HepG2 (cell line): ENCODE measurements around the gene ANKRD27. TPM values are rescaled to one million over a fixed set of nuclear protein-coding genes. Genes with fewer than 3 reads are reported as not detected.

Source experiments
- GTF2F1 ChIP-seq: fragments of 150-350 bp; IDR thresholded peaks from 2 replicates; pipeline ENCODE4 v1.6.1; 2014; ENCODE audit warnings: low read length
- HDAC2 ChIP-seq: sonication (generic); formaldehyde crosslinking; IDR thresholded peaks from 2 replicates; pipeline ENCODE4 v1.4.0; 2020; ENCODE audit warnings: missing genetic modification reagents
- JUNB ChIP-seq: sonication (generic); formaldehyde crosslinking; IDR thresholded peaks from 2 replicates; pipeline ENCODE4 v1.8.0; 2022; ENCODE audit warnings: missing genetic modification reagents, mild to moderate bottlenecking, borderline replicate concordance
- KLF11 ChIP-seq: IDR thresholded peaks from 2 replicates; pipeline ENCODE4 v1.6.1; 2016; ENCODE audit warnings: missing compliant biosample characterization
- MAFK ChIP-seq, 2 experiments: IDR thresholded peaks in 1 of 2; conservative IDR thresholded peaks in 1 of 2; 2 replicates each; pipeline ENCODE4 v1.6.1; 2011; ENCODE audit warnings: improper control_type of control experiment in 2 of 2, low read length in 2 of 2
- MBD4 ChIP-seq: IDR thresholded peaks from 2 replicates; pipeline ENCODE4 v1.6.1; 2012; ENCODE audit warnings: low read length, inconsistent platforms, borderline replicate concordance
- MLLT10 ChIP-seq: sonication (generic); formaldehyde crosslinking; IDR thresholded peaks from 2 replicates; pipeline ENCODE4 v1.4.0; 2020; ENCODE audit warnings: missing genetic modification reagents
- MTF2 ChIP-seq: sonication (generic); formaldehyde crosslinking; IDR thresholded peaks from 2 replicates; pipeline ENCODE4 v1.5.0; 2020; ENCODE audit warnings: missing genetic modification reagents, borderline replicate concordance
- RFXAP ChIP-seq: sonication (generic); formaldehyde crosslinking; IDR thresholded peaks from 2 replicates; pipeline ENCODE4 v1.4.0; 2020; ENCODE audit warnings: missing genetic modification reagents, borderline replicate concordance
- TEAD3 ChIP-seq: optimal IDR thresholded peaks from 2 replicates; pipeline ENCODE3; 2016; ENCODE audit warnings: borderline replicate concordance
- ZFP36L2 ChIP-seq: sonication (generic); formaldehyde crosslinking; IDR thresholded peaks from 2 replicates; pipeline ENCODE4 v1.4.0; 2020; ENCODE audit warnings: missing genetic modification reagents
- ZNF232 ChIP-seq: sonication (generic); formaldehyde crosslinking; IDR thresholded peaks from 2 replicates; pipeline ENCODE4 v1.4.0; 2020; ENCODE audit warnings: missing genetic modification reagents, borderline replicate concordance
- ZNF678 ChIP-seq: sonication (generic); formaldehyde crosslinking; IDR thresholded peaks from 2 replicates; pipeline ENCODE4 v1.4.0; 2020; ENCODE audit warnings: mild to moderate bottlenecking, missing genetic modification reagents
- ZNF891 ChIP-seq: sonication (generic); formaldehyde crosslinking; IDR thresholded peaks from 2 replicates; pipeline ENCODE4 v1.5.0; 2020; ENCODE audit warnings: mild to moderate bottlenecking, missing genetic modification reagents
- ZSCAN22 ChIP-seq: sonication (generic); formaldehyde crosslinking; IDR thresholded peaks from 2 replicates; pipeline ENCODE4 v1.4.0; 2020; ENCODE audit warnings: mild to moderate bottlenecking, missing genetic modification reagents
- polyA plus RNA-seq, 8 experiments: library from polyadenylated mRNA; depleted of rRNA in 3 of 8; stranded (reverse) in 7 of 8; unstranded in 1 of 8; fragments of >200 nt; fragmentation: Illumina TruSeq in 4 of 8; extraction: Trizol in 4 of 8; gene quantifications; 2 replicates each; pipeline versions ENCODE4 v1.2.1 to v1.2.3, GENCODE V29; 2011 to 2016; ENCODE audit warnings: low read depth in 4 of 8, missing spikeins in 1 of 8, mixed read lengths in 1 of 8; ENCODE audit not compliant: insufficient read depth in 1 of 8
- total RNA-seq, 5 experiments: library from RNA; depleted of rRNA; stranded (reverse); fragments of >200 nt; fragmentation: Illumina TruSeq; extraction: Trizol; gene quantifications; 2 replicates each; pipeline ENCODE4 v1.2.3, GENCODE V29; 2016; ENCODE audit warnings: low read depth in 1 of 5
- TF ChIP-seq, protein P1 (sequence below): sonication (generic); formaldehyde crosslinking; IDR thresholded peaks from 2 replicates; pipeline ENCODE4 v1.5.1; 2020; ENCODE audit warnings: mild to moderate bottlenecking, missing genetic modification reagents, borderline replicate concordance
- TF ChIP-seq, protein P2 (sequence below): sonication (generic); formaldehyde crosslinking; IDR thresholded peaks from 2 replicates; pipeline ENCODE4 v1.4.0; 2020; ENCODE audit warnings: mild to moderate bottlenecking, missing genetic modification reagents
- TF ChIP-seq, protein P3 (sequence below): sonication (generic); formaldehyde crosslinking; IDR thresholded peaks from 2 replicates; pipeline ENCODE4 v1.9.0; 2021; ENCODE audit warnings: missing genetic modification reagents, borderline replicate concordance
- TF ChIP-seq, protein P4 (sequence below): sonication (generic); formaldehyde crosslinking; conservative IDR thresholded peaks from 2 replicates; pipeline ENCODE4 v1.8.1; 2023; ENCODE audit warnings: missing genetic modification reagents
- TF ChIP-seq, protein P5 (sequence below): IDR thresholded peaks from 2 replicates; pipeline ENCODE4 v1.6.1; 2016; ENCODE audit warnings: low read depth, control low read depth

The ANKRD27 gene
- total and polyA plus RNA-seq, 2 of the 13 experiments (the other 11 are each of a cell fraction or from before 2014, with no cell fraction given): 22.2 to 23.7 TPM

DNA sequence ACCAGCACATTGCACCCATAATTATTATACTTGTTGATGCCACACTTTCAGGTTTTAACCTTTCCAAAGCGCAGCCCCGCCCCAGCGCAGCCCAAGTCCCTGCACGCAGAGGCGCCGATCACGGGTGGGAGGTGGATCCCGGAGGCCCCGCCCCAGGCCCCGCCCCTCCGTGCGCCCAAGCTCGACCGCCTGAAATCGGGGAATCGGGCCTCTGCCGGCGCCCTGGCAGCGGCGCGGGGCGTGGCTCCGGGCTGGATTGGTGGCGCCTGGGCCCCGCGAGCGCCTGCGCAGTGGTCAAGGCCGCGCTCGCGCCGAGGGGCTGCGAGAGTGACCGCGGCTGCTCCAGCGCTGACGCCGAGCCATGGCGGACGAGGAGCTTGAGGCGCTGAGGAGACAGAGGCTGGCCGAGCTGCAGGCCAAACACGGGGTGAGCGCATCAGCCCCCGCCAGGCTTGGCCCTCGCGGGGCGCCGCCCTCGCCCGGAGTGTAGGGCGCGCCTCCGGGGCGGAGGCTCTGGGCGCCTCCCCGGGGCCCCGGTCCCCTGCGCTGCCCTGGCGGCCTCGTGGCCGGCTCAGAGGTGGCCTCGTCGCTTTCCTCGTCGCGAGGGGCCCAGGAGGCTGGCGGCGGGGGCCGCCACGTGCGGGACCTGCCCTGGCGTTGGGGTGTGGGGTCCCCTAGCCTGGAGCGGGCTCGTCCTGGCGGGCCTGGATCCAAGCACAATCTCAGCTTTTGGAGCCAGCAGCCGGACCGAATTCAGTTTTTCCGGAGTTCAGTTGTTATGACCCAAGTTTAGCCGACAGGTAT lies 93.9 kb downstream of the ANKRD27 start, which contains the start of gene PDCD5 (continued):
- TF ChIP-seq JUNB: no peak
- no peak for TF ChIP-seq MLLT10 (CRISPR knock-in tag)
- TF ChIP-seq RFXAP (CRISPR knock-in tag): no peak
- TF ChIP-seq, protein P1, sequence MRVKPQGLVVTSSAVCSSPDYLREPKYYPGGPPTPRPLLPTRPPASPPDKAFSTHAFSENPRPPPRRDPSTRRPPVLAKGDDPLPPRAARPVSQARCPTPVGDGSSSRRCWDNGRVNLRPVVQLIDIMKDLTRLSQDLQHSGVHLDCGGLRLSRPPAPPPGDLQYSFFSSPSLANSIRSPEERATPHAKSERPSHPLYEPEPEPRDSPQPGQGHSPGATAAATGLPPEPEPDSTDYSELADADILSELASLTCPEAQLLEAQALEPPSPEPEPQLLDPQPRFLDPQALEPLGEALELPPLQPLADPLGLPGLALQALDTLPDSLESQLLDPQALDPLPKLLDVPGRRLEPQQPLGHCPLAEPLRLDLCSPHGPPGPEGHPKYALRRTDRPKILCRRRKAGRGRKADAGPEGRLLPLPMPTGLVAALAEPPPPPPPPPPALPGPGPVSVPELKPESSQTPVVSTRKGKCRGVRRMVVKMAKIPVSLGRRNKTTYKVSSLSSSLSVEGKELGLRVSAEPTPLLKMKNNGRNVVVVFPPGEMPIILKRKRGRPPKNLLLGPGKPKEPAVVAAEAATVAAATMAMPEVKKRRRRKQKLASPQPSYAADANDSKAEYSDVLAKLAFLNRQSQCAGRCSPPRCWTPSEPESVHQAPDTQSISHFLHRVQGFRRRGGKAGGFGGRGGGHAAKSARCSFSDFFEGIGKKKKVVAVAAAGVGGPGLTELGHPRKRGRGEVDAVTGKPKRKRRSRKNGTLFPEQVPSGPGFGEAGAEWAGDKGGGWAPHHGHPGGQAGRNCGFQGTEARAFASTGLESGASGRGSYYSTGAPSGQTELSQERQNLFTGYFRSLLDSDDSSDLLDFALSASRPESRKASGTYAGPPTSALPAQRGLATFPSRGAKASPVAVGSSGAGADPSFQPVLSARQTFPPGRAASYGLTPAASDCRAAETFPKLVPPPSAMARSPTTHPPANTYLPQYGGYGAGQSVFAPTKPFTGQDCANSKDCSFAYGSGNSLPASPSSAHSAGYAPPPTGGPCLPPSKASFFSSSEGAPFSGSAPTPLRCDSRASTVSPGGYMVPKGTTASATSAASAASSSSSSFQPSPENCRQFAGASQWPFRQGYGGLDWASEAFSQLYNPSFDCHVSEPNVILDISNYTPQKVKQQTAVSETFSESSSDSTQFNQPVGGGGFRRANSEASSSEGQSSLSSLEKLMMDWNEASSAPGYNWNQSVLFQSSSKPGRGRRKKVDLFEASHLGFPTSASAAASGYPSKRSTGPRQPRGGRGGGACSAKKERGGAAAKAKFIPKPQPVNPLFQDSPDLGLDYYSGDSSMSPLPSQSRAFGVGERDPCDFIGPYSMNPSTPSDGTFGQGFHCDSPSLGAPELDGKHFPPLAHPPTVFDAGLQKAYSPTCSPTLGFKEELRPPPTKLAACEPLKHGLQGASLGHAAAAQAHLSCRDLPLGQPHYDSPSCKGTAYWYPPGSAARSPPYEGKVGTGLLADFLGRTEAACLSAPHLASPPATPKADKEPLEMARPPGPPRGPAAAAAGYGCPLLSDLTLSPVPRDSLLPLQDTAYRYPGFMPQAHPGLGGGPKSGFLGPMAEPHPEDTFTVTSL (CRISPR knock-in tag): no peak
- peak; percentile 13; the same call in 1 of the 2 replicates for TF ChIP-seq HDAC2 (CRISPR knock-in tag)
- TF ChIP-seq ZNF232 (CRISPR knock-in tag): no peak
- TF ChIP-seq, protein P2, sequence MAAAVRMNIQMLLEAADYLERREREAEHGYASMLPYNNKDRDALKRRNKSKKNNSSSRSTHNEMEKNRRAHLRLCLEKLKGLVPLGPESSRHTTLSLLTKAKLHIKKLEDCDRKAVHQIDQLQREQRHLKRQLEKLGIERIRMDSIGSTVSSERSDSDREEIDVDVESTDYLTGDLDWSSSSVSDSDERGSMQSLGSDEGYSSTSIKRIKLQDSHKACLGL: peak; percentile 82
- no peak for TF ChIP-seq ZSCAN22 (CRISPR knock-in tag)
- TF ChIP-seq, protein P3, sequence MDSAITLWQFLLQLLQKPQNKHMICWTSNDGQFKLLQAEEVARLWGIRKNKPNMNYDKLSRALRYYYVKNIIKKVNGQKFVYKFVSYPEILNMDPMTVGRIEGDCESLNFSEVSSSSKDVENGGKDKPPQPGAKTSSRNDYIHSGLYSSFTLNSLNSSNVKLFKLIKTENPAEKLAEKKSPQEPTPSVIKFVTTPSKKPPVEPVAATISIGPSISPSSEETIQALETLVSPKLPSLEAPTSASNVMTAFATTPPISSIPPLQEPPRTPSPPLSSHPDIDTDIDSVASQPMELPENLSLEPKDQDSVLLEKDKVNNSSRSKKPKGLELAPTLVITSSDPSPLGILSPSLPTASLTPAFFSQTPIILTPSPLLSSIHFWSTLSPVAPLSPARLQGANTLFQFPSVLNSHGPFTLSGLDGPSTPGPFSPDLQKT (CRISPR knock-in tag): no peak
- TF ChIP-seq MAFK (conservative IDR thresholded peaks at IDR 0.05 in 1 of 2, IDR thresholded peaks at IDR 0.05 in 1 of 2; ENCODE audit: low read length in 2 of 2): no peak
- 0 out of 2 replicates have a peak, but pooled peaks have one; percentile 16 for TF ChIP-seq ZNF891 (CRISPR knock-in tag)
- TF ChIP-seq TEAD3 (CRISPR knock-in tag): no peak
- TF ChIP-seq, protein P4, sequence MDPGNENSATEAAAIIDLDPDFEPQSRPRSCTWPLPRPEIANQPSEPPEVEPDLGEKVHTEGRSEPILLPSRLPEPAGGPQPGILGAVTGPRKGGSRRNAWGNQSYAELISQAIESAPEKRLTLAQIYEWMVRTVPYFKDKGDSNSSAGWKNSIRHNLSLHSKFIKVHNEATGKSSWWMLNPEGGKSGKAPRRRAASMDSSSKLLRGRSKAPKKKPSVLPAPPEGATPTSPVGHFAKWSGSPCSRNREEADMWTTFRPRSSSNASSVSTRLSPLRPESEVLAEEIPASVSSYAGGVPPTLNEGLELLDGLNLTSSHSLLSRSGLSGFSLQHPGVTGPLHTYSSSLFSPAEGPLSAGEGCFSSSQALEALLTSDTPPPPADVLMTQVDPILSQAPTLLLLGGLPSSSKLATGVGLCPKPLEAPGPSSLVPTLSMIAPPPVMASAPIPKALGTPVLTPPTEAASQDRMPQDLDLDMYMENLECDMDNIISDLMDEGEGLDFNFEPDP: no peak
- no peak for TF ChIP-seq MTF2 (CRISPR knock-in tag)
- no peak; the same call in 1 of the 2 replicates for TF ChIP-seq ZNF678 (CRISPR knock-in tag)
- no peak for TF ChIP-seq KLF11 (CRISPR knock-in tag)
- no peak for TF ChIP-seq ZFP36L2 (CRISPR knock-in tag)
- TF ChIP-seq, protein P5, sequence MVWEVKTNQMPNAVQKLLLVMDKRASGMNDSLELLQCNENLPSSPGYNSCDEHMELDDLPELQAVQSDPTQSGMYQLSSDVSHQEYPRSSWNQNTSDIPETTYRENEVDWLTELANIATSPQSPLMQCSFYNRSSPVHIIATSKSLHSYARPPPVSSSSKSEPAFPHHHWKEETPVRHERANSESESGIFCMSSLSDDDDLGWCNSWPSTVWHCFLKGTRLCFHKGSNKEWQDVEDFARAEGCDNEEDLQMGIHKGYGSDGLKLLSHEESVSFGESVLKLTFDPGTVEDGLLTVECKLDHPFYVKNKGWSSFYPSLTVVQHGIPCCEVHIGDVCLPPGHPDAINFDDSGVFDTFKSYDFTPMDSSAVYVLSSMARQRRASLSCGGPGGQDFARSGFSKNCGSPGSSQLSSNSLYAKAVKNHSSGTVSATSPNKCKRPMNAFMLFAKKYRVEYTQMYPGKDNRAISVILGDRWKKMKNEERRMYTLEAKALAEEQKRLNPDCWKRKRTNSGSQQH (CRISPR knock-in tag): no peak
- TF ChIP-seq MBD4: no peak
- 0 out of 2 replicates have a peak, but pooled peaks have one; percentile 8 for TF ChIP-seq GTF2F1
